Measurements from ENCODE around the gene CCDC187.

DNA sequence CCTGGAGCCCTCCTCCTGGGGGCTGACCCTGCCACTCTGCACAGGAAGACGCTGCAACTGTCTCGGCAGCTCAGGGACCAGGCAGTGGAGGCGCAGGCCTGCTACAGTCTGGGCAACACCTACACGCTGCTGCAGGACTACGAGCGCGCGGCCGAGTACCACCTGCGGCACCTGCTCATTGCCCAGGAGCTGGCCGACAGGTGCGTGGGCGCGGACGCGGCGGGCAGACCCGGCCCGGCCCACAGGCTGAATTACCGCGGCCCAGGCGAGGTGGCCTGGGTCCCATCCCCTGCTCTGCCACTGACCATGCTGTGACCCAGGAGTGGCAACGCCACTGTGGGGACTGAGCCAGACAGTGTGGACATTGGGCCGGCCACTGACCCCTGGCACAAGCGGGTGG, 34.6 kb upstream of the CCDC187 start:
- no peak for TF ChIP-seq POLR2A (IDR thresholded peaks at IDR 0.05; ENCODE audit: low read depth, low read length)
- TF ChIP-seq SPI1 (IDR thresholded peaks at IDR 0.05; ENCODE audit: low read depth, low read length), result no peak
- no peak for TF ChIP-seq TAF1 (IDR thresholded peaks at IDR 0.05; ENCODE audit: low read depth, low read length)
- TF ChIP-seq POU2F2 (IDR thresholded peaks at IDR 0.05; ENCODE audit: low read depth, low read length), result no peak
- no peak for TF ChIP-seq POLR2AphosphoS5 (IDR thresholded peaks at IDR 0.05; ENCODE audit: low read depth, low read length)

All from GM12891 (cell line).